OCI-M2 (cell line): ENCODE data around the gene C10orf53.
"Not testable (repeated sequence)": the region's sequence is repeated elsewhere in the genome, so short reads cannot be mapped to it uniquely, and the experiment has no call there.

Experiments
- DNase-seq: peaks from one replicate; lab custom pipeline; 2025; ENCODE audit not compliant: unreplicated experiment; lab: John Stamatoyannopoulos, UW

The C10orf53 gene

GRCh38 chr10:49652421-49653272 lies 26.8 kb upstream of the C10orf53 start:
- DNase-seq, result no peak

GRCh38 chr10:49653273-49653929 lies 26.1 kb upstream of the C10orf53 start:
- DNase-seq, result no peak

GRCh38 chr10:49654036-49654693 lies 25.3 kb upstream of the C10orf53 start:
- DNase-seq, result no peak

- DNase-seq, result no peak
Observed at GRCh38 chr10:49655099-49655498, 24.4 kb upstream of the C10orf53 start.

GRCh38 chr10:49656845-49657493 lies 22.5 kb upstream of the C10orf53 start:
- no peak for DNase-seq

- no peak for DNase-seq
Observed at GRCh38 chr10:49657606-49658005, 21.8 kb upstream of the C10orf53 start.

- no peak for DNase-seq
Observed at GRCh38 chr10:49661140-49661856, 18.2 kb upstream of the C10orf53 start.

- no peak for DNase-seq
Observed at GRCh38 chr10:49662169-49662830, 17.2 kb upstream of the C10orf53 start.

- DNase-seq, result no peak
Observed at GRCh38 chr10:49663596-49663995, 15.9 kb upstream of the C10orf53 start.

- DNase-seq, result no peak
Observed at GRCh38 chr10:49664006-49664841, 15.2 kb upstream of the C10orf53 start.

GRCh38 chr10:49664842-49665355 lies 14.6 kb upstream of the C10orf53 start:
- no peak for DNase-seq

GRCh38 chr10:49666054-49666615 lies 13.3 kb upstream of the C10orf53 start:
- DNase-seq, result no peak

- no peak for DNase-seq
Observed at GRCh38 chr10:49666685-49667084, 12.8 kb upstream of the C10orf53 start.

GRCh38 chr10:49667991-49668390 lies 11.5 kb upstream of the C10orf53 start:
- no peak for DNase-seq

GRCh38 chr10:49668684-49669083 lies 10.8 kb upstream of the C10orf53 start:
- DNase-seq, result no peak

- DNase-seq, result no peak
Observed at GRCh38 chr10:49678827-49679479, 498 bp upstream of the C10orf53 start.

- DNase-seq, result not testable (repeated sequence)
Observed at GRCh38 chr10:49682449-49682848, 3.0 kb downstream of the C10orf53 start.

GRCh38 chr10:49682879-49683278 lies 3.4 kb downstream of the C10orf53 start:
- DNase-seq, result no peak
